NCI-H2029 (cell line): Measurements from ENCODE around the gene ZDHHC1.
"Not testable (repeated sequence)": the region's sequence is repeated elsewhere in the genome, so short reads cannot be mapped to it uniquely, and the experiment has no call there.

Experiments
- DNase-seq: peaks from one replicate; lab custom pipeline; 2025; lab: John Stamatoyannopoulos, UW

Gene ZDHHC1

DNA sequence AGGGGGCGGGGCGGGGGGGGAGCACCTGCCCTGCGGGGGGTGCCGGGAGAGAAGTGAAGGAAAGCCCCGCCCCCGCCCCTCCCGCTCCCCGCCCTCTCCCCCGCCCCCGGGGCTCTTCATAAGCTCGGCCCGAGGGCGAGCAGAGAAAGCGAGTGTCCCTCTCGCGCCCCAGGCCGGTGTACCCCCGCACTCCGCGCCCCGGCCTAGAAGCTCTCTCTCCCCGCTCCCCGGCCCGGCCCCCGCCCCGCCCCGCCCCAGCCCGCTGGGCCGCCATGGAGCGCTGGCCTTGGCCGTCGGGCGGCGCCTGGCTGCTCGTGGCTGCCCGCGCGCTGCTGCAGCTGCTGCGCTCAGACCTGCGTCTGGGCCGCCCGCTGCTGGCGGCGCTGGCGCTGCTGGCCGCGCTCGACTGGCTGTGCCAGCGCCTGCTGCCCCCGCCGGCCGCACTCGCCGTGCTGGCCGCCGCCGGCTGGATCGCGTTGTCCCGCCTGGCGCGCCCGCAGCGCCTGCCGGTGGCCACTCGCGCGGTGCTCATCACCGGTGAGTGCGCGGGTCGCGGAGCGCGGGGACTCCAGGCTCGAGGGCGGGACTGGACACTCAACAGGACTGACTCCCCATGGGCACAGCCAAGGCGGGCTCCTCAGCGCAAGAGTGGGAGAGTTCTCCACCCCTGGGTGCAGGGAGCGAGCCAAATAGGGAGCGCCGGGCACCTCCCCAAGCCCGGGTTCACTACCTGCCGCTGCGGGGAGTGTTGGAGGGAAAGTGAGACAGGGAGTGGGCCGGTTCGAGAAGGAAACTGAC, 14.9 kb upstream of the ZDHHC1 start, which contains the start of gene HSD11B2:
Gene HSD11B2 (plus strand): TSS at position 145 of the 798 bp plus-strand sequence. CDS start 128 bp downstream, at position 273.
- DNase-seq: peak; percentile 38

DNA sequence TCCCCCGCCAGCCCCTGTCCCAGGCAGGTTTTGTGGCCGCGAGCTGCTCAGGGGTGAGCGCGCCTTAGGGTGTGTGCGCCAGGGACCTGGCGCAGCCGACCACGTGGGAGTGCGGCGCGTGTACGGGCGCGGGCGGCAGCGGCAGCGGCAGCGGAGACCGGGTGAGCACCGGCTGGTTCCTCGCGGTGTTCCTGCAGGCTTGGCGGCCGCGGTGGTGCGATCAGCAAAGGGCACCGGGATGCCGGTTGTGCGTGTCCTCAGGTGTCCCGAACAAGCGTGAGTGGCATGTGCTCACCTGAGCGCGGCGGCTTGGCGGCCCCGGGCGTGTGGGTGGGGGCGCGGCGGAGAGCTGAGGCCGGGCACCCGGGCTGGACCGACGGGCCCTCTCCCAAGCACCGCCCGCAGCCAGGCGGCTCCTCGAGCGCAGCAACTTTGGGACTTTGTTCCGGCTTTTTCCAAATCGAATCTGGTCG, 14.3 kb upstream of the ZDHHC1 start:
- no peak for DNase-seq

DNA sequence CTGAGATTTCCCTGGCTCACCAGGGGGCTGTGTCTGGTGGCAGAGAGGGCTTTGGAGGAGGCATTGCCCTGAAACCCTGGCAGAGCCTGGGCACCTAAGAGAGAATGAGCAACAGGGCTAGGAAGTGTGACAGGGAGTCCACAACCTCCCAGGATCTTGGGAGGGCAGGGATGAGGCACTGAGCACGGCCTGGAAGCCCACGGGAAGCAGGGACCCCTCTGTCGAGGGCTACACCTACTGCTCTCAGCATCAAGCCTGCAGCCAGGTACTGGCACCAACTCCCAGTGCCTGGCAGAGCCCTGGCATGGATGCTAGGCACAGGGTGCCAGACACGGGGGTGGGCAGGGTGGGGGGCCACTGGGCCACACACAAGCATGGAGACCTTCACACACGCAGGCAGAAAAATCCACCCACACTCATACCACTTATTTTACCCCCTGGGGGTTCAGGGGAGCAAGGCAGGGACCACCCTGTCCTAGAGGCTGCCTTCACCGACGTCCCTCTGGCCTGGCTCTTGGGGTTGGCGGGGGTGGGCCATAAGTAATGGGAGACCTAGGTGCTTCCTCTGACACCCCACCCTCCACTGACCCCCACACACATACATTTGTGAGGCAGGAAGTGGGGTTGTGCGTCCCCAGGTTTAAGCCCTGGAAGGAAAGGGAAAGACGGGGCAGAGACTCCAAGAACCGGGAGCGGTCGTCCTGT, 13.7 kb upstream of the ZDHHC1 start:
- no peak for DNase-seq

DNA sequence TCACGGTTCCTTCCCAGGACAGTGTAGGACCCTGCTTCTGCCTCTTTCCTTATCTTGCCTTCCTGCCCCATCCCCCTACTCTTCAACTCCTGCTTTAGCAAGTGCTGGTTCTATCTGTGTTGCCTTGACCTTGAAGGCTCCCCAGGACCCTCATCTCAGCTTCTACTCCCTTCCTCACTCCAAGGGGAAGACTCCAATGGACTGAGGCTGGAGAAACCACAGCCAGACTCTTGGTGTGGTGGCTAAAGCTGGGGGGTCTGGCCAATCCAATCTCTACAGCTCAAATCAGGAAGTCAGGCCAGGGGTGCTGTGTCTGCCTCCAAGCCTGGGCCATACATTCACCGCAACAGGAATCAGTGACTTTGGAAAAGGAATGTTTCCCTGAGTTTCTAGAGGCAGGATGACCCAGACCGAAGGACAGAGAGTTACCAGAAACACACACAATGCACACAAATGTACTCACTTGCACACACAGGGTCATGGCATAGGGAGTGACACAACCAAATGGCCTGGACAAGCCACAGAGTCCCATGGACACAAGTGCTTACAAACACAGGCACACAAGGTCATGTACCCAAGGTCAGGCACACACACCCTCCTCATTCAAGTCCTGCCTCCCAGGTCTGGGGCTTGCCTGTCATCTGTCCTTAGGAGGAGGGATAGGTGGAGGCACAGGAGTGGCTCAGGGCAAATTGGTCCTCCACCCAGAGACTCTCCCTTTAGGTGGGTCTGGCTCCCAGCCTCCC, 12.9 kb upstream of the ZDHHC1 start:
- DNase-seq: no peak

DNA sequence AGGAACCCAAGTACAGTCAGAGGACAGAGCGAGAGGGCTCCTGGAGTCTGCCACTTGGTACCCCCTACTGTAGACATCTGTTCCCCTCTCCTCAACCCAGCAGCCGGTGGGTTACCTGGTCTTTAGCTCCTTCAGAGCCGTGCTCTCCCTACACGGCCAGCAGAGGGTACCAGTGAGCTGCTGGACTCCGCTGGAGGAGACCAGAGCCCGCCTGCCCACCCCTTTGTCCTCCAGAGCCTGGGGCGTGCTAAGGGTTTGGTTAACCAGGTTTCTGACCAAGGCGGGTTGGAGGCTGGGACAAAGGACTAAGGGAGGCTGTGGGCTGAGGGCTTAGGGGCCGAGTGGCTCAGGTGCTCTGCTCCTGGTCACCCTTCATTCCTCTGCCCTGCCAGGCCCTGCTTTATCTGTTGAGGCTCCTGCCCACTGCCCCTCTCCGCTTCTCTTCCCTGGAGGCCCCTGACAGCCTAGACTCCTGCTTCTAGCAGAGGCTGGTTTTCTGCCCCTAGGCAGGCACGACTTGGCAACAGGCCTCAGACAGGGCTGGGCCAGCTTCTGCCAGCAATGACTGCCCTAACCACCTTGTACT, 12.0 kb upstream of the ZDHHC1 start:
- DNase-seq: peak; percentile 41

DNA sequence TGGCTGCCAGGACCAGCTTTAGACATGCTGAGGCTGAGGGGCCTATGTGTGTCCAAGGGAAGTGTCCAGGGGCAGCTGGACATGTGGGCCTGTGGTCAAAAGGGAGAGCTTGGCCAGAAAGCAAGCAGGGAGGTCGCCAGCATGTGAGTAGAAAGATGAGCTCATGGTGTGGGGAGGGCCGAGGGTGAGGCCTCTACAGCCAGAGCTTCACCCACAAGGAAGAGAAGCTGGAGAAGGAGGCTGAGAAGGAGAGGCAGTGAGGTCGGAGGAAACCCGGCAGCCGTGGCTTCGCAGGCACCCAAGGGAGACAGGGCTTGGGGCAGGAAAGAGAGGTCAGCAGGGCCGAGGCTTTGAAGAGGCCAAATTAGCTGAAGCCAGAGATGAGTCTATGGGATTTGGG, 10.7 kb upstream of the ZDHHC1 start:
- DNase-seq: no peak

DNA sequence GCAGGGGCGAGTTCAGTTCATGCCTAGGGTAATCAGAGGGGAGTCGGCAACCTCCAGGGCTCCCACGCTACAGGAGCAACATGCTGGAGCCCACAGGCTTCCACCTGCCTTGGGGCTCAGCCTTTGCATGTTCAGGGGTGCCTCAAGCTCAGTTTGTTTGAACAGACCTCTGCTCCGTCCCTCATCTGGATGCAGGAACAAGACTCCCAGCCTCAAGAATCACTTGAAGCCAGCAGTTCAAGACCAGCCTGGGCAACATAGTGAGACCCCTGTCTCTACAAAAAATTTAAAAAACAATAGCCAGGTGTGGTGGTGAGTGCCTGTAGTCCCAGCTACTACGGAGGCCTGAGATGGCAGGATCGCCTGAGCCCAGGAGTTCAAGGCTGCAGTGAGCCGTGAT, 9.7 kb upstream of the ZDHHC1 start:
- DNase-seq: no peak

DNA sequence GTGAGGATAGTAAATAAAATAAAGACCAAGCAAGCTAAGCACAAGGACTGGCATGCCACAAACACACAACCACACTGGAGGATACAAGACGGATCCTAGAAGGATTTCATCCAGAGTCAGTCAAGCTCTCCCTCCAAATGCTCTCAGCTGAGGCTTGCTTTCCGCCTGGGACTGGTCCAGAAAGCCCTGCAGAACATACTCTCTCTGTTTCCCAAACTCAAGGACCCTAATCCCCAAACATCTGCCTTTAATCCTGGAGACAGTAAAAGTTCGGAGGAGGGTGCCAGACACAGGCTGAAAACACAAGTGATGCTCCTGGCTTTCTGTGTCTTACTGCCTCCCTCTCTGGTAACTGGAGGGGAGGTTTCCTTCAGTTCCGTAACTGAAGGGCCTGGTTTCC, 9.3 kb upstream of the ZDHHC1 start:
- no peak for DNase-seq

DNA sequence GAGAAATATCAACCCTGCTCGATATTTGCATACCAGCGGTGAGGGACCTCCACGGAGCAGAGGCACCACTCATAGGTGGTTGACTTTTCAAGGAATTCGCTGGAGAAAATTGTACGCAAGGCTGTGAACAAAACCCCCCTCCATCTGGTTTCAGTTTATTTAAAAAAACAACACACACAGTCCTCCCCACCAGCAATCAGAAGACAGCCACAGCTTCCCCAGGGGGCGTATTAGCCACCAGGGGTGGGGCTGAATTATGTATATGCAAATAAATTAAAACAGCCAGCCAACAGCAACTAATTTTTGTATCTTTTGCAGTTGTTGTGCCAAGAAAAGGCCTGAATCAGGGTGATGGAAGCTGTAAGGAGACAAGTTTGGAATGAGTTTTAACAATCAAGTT, 8.8 kb upstream of the ZDHHC1 start:
- no peak for DNase-seq

DNA sequence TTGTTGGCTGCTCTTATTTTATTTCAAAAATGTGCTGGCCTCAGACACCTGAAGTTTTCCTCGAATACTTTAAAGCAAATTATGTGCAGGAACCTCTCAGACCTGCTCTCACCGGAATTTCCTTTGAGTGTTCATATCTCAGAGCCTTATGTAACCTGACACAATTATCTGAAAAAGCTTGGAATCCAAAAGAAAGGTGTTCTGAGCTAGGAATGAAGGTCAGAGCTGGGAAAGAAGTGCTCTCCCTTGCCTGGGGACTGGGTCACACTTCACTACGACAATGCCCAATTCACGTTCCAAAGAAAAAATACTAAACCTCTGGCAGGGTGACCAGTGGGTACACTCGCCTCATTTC, 8.0 kb upstream of the ZDHHC1 start:
- no peak for DNase-seq

DNA sequence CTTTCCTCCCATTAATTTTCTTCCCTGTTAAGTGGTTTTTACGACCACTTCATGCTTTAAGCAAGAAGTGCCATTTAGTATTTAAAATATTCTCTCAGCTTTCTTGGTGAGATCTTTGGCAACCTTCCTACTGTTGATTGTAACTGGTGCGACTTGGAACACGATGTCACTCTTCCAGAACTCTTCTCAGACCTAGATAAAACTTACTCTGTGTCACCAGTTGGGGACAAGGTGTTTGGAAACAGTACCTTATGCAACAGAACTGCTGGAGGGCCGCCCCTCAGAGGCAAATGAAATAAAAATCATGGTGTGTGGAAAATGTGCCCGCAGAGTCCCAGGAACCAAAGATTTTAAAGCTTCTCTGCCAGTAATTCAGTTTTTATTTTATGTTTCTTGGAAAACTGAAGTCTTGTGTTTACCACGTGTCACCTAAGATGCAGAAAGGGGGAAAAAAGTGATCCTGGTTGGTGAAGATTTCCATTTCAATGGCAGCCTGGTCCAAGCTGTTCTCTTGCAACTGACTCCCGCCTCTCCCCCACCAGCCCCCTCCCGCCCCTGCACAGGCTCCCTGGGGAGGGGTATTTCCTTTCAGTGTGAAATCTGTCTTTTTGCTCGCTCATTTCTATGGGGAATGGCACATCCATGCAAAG, 7.5 kb upstream of the ZDHHC1 start:
- DNase-seq: no peak

DNA sequence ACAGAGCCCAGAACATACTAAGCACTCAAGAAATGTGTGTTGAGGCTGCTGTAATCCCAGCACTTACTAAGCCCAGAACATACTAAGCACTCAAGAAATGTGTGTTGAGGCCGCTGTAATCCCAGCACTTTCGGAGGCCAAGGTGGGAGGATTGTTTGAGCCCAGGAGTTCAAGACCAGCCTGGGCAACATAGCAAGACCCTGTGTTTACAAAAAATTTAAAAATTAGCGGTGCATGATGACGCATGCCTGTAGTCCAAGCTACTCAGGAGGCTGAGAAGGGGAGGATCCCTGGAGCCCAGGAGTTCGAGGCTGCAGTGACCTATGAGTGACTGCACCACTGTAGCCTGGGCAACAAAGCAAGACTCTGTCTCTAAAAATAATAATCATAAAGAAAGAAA, 6.7 kb upstream of the ZDHHC1 start:
- DNase-seq: no peak

DNA sequence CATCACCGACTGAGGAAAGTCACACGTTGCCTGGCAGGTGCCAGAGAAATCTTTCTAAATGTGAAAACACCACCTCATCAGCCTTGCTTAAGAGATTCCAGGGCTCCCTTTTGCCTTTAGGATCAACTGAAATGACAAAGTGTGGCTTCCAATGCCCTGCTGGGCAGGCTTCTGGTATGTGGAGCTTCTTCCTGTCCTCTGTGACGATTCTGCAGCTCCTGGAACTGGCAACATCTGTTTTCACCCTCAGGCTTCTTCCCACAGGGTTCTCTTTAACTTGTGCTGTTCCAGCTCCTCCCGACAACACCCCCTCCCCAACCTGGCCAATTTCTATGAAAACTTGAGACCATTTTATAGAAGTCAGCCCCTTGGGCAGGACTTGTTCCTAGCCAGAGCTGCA, 4.8 kb upstream of the ZDHHC1 start:
- DNase-seq: no peak

DNA sequence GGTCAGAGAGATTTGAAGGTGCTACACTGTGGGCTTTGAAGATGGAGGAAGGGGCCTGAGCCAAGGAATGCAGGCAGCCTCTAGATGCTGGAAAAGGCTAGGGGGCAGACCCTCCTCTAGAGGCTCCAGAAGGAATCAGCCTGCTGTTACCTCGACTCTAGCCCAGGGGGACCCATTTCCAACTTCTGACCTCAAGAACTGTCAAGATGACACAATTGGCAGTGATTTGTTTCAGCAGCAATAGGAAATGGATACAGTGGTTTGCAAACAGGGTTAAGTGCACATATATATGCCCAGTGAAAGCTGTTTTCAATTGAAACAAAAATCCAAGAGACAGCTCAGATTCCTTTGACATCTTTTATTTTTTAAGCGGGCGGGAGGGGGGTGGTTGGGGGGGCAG, 3.7 kb upstream of the ZDHHC1 start:
- DNase-seq: no peak

DNA sequence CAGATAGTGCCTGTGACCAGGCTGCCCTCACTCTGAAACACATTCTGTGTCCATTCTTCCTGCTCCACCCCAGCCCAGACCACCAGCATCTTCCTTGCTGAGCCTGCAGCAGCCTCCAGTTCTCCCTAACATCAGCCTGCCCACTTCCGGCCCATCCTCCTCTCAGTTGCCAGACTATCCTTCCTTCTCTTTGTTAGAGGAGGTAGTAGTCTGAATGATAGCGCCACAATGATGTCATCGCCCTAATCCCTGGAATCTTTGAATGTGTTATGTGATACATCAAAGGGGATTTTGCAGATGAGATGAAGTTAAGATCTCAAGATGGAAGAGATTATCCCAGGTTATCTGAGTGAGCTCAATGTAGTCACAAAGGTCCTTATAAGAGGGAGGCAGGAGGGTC, 3.2 kb upstream of the ZDHHC1 start:
- DNase-seq: no peak

DNA sequence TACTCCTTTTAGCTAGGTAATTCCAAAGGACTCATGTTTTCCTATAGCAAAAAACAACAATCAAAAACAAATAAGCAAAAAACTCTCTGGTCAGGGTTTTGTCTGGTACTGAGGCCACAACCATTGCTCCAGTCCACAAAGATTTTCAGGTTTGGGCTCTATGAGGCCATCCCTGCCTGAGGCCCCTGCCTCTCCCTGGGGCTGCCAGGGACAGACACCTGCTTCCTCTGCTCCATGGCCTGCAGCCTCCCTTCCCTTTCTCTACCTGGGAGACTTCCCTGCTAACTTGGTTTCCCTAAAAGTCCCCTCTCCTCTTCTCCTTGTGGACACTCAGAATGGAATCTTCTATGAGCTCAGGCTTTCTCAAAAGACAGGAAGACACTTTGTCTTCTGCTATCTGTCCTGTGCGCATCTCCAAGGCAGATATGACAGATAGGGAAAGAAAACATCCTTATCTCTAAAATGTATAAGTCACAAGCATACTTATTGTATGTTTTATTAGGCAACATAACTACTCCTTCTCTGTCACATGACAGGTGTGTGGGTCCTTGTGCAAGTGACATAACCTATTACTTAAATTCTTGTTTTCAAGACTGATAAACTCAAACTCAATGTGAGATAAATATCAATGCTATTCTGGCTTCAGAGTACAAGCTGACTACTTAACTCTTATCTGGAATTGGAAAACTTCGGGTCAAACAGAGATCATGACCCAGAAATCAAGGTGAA, 1.2 kb upstream of the ZDHHC1 start:
- no peak for DNase-seq

DNA sequence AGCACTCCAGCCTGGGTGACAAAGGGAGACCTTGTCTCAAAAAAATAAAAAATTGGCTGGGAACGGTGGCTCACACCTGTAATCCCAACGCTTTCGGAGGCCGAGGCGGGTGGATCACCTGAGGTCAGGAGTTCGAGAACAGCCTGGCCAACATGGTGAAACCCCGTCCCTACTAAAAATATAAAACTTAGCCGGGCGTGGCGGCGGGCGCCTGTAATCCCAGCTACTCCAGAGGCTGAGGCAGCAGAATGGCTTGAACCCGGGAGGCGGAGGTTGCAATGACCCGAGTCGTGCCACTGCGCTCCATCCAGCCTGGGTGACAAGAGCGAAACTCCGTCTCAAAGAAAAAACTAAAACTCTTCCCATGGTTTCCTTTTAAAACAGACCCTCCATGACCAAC, 856 bp downstream of the ZDHHC1 start:
- not testable (repeated sequence) for DNase-seq

DNA sequence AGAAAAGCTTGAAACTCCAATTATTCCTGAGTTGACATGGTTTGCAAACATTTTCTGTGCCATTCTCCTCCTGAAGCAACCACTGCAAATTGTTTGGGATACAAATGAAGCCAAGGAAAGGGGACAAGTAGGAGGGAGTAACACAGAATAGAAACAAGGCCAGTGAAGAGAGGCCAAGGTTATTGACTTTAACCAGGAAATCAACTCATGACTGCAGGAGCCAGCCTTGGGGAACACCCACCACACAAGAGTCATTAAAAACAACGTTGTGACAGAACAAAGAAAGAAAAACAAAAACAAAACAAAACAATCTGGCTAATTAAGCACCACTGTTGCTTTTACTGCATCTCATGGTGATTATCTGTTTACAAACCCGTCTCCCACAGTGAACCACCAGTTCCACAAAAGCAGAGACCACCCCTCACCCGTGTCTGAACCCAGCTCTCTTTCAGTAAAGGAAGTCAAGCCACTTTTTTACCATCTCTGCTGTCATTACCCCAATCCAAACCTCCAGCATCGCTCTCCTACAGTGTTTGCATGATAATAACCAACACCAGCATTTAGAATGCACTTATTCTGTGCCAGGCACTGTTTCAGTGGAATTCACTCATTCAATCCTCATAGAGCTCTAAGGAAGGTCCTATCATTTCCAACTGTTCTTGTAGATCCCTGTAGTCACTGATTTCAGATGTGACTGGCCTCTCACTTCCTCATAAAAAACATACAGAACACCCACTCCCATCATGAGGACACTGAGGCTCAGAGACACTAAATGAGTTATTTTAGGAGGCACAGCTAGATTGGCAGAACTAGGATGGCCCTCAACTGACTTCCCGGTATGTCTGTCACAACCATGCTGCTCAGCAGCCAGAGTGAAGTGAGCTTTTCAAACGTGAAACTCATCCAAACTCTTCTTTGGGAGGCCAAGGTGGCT, 2.0 kb downstream of the ZDHHC1 start:
- no peak for DNase-seq

DNA sequence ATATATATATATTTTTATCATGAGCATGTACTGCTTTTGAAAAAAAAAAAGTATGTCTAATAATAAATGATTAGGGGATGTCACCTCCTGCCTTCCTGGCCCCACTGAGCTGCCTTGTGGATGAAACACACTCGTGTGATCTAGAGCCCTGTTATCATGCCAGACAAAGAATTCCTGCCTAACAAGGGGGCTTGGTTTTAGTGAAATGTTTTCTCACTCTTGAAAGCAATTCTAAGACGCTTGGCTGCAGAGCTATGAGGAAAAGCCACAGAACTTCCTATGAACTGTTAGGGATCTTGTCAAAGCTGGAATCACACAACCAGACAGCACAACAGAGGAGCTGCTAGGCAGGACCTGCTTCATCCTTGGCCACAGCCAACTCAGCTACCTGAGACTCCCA, 4.0 kb downstream of the ZDHHC1 start:
- DNase-seq: no peak

DNA sequence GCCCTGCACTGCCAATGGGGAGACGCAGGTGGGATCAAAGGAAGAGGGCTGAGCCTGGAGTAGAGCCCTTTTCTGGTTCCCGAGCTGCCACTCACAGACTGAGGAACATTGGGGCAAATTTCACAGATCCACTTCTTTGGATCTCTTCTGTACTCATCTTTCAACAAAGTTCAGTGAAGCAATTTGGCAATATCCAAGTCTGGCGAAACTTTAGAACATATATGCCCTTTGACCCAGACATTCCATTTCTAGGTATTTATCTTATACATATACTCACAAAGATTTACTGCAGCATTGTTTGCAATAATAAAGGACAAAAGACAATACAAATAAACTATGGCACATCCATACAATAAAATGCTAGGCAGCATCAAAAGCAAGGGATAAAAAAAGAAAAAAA, 4.9 kb downstream of the ZDHHC1 start:
- DNase-seq: no peak
